ENCODE data around the gene SLC4A1AP. TPM values are rescaled to one million over a fixed set of nuclear protein-coding genes. Genes with fewer than 3 reads are reported as not detected.

SLC4A1AP gene
- total RNA-seq, 1 experiment from 2014 or later, result 20.8 TPM

GRCh38 chr2:27708666-27709065, 45.0 kb downstream of the SLC4A1AP start:
- Histone ChIP-seq H3K4me2 (ENCODE audit: insufficient read depth, insufficient read length, low read length) (no peak overlapping the region), H4K5ac (ENCODE audit: insufficient read length, low read depth, low read length) (no peak overlapping the region), H2AFZ (ENCODE audit: low read length) (no peak overlapping the region), H3K23ac (ENCODE audit: insufficient read length, low read depth, low read length) (no peak overlapping the region), H3T11ph (ENCODE audit: low read length) (no peak overlapping the region), H3K14ac (ENCODE audit: insufficient read depth, low read length) (no peak overlapping the region), H2BK15ac (ENCODE audit: low read depth, low read length) (no peak overlapping the region), H2BK120ac (ENCODE audit: low read depth, low read length, poor library complexity, severe bottlenecking) (no peak overlapping the region), H3K56ac (ENCODE audit: insufficient read length, low read depth, low read length) (no peak overlapping the region), H2BK5ac (ENCODE audit: insufficient read length, low read length) (no peak overlapping the region), H3K4ac (ENCODE audit: low read depth, low read length) (no peak overlapping the region), H3K79me2 (ENCODE audit: insufficient read depth, low read length) (no peaks in the 10 kb centered on the region), H2AK5ac (ENCODE audit: insufficient read length, low read length) (no peak overlapping the region), H3K27me3 (ENCODE audit: insufficient read depth, low read length) (no peaks in the 10 kb centered on the region), H3K9me3 (ENCODE audit: control insufficient read depth, low read depth, low read length) (no peaks in the 10 kb centered on the region), H3K18ac (ENCODE audit: insufficient read length, low read depth, low read length) (no peak overlapping the region), H4K20me1 (ENCODE audit: control insufficient read depth, insufficient read depth, insufficient read length) (no peaks in the 10 kb centered on the region), H2BK12ac (ENCODE audit: insufficient read length, low read depth, low read length) (no peak overlapping the region), H4K8ac (replicated peaks; ENCODE audit: insufficient read length, low read depth, low read length) (no peak overlapping the region), H3K23me2 (ENCODE audit: insufficient read length, low read depth, low read length, poor library complexity, severe bottlenecking) (no peaks in the 10 kb centered on the region), H3K27ac (ENCODE audit: insufficient read length, low read depth, low read length) (no peak overlapping the region), H3K79me1 (ENCODE audit: insufficient read depth, low read depth, low read length, poor library complexity, severe bottlenecking) (no peaks in the 10 kb centered on the region), H3K9ac (ENCODE audit: extremely low read depth, insufficient read length, low read length) (no peak overlapping the region), H2BK20ac (ENCODE audit: low read depth, low read length, poor library complexity, severe bottlenecking) (no peak overlapping the region), H4K91ac (ENCODE audit: insufficient read length, low read depth, low read length) (no peak overlapping the region), H3K4me1 (ENCODE audit: insufficient read depth, low read length) (no peaks in the 10 kb centered on the region)
- Mint-ChIP-seq H3K9me3 (no peaks in the 10 kb centered on the region), H3K4me1 (peaks cover 9 to 14% of the 10 kb centered on the region in 2 experiments), H3K27ac (no peak overlapping the region), H3K4me3 (no peak overlapping the region), H3K27me3 (ENCODE audit: low read depth) (peaks cover 1% of the 10 kb centered on the region; the same call in 1 of the 2 replicates), H3K36me3 (ENCODE audit: insufficient read depth in 1 of 3, low read depth in 3 of 3) (no peaks in the 10 kb centered on the region; a peak in 1 of 7 replicates)
- whole genome bisulfite sequencing (ENCODE audit: extremely low coverage, insufficient read length, low lambda C conversion rate), result no CpG with 5 or more reads among the region's 3 CpGs
- no peak for DNase-seq
- no peak for TF ChIP-seq CTCF (conservative IDR thresholded peaks at IDR 0.05)

Measured in H9 (cell line).